Measurements from ENCODE around the gene CASZ1. TPM values are rescaled to one million over a fixed set of nuclear protein-coding genes. Genes with fewer than 3 reads are reported as not detected.

CASZ1 gene
- total and polyA plus RNA-seq, 12 donors, result 19.5 to 79.8 (median 64.7) TPM

GRCh38 chr1:10824821-10825540, 28.5 kb upstream of the CASZ1 start:
- Histone ChIP-seq H3K36me3 (no peaks in the 10 kb centered on the region), H3K9me3 (no peaks in the 10 kb centered on the region), H3K27ac (no peak overlapping the region), H3K27me3 (peaks cover 0 to 27% (median 14%) of the 10 kb centered on the region in 7 donors), H3K4me3 (no peak overlapping the region), H3K4me1 (peaks cover 0 to 33% (median 11%) of the 10 kb centered on the region in 9 donors)
- DNase-seq, result no peak
- intact Hi-C loops (cut with DNase I), result loop anchor here in 1 of 10 donors (5.0 kb wide), 1 partner anchor 37 kb away; no protein-coding TSS in a partner anchor
- no peak for ATAC-seq
- TF ChIP-seq, protein P1, sequence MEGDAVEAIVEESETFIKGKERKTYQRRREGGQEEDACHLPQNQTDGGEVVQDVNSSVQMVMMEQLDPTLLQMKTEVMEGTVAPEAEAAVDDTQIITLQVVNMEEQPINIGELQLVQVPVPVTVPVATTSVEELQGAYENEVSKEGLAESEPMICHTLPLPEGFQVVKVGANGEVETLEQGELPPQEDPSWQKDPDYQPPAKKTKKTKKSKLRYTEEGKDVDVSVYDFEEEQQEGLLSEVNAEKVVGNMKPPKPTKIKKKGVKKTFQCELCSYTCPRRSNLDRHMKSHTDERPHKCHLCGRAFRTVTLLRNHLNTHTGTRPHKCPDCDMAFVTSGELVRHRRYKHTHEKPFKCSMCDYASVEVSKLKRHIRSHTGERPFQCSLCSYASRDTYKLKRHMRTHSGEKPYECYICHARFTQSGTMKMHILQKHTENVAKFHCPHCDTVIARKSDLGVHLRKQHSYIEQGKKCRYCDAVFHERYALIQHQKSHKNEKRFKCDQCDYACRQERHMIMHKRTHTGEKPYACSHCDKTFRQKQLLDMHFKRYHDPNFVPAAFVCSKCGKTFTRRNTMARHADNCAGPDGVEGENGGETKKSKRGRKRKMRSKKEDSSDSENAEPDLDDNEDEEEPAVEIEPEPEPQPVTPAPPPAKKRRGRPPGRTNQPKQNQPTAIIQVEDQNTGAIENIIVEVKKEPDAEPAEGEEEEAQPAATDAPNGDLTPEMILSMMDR (IDR thresholded peaks at IDR 0.05), result no peak
- WGBS, 2 donors, result 44 to 63% methylated on average over 19 of the region's 19 CpGs

DNA sequence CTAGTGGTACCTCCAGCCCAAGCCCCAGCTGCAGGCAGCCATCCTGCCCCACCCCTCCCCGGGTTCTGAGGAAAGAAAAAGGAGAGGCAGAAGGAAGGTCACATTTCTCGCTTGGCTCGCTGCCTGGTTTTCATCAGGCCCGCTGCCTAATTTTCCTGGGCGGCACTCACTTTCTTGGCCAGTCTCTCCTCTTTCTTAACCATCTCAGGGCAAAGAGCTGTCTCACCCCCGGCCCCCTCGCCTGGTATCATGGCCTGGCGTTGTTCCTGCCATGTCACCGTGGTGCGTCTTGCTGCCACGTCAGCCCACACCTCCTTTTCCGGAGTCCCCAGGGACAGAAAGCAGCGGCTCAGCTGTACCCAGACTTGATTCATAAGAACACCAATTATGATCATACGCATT, 26.6 kb upstream of the CASZ1 start:
- Histone ChIP-seq H3K27me3 (peaks cover 0 to 22% (median 15%) of the 10 kb centered on the region in 7 donors), H3K9me3 (no peaks in the 10 kb centered on the region), H3K27ac (peak overlapping the region; percentile 43 to 87 (median 80)), H3K36me3 (no peaks in the 10 kb centered on the region), H3K4me1 (peaks cover 0 to 42% (median 20%) of the 10 kb centered on the region in 9 donors), H3K4me3 (no peak overlapping the region)
- TF ChIP-seq, protein P1 (IDR thresholded peaks at IDR 0.05), result no peak
- WGBS, 2 donors, result 35% methylated on average over 14 of the region's 14 CpGs
- intact Hi-C loops (cut with DNase I), result loop anchor here in 1 of 10 donors (5.0 kb wide), 1 partner anchor 39 kb away; no protein-coding TSS in a partner anchor
- DNase-seq, result peak; percentile 50 to 55
- peak in 5 of 8 donors; percentile 16 to 52 (median 43) for ATAC-seq

DNA sequence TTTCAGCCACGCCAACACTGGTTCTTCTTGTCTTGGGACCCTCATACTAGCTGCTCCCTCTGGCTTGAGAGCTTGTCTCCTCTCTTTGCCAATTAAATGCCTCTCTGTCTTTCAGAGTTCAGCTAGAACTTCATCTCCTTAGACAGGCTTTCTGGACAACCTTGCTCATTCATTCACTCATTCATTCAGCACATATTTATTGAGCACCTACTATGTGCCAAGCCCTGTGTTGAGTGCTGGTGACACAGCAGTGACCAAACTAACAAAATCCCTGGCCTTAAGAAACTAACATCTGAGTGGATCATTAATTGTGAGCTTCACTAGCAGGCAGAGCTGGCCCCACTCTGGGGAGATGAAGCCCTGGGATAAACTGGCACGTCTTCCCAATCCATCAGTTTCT, 24.9 kb upstream of the CASZ1 start:
- TF ChIP-seq, protein P1 (IDR thresholded peaks at IDR 0.05), result no peak
- intact Hi-C loops (cut with DNase I), result loop anchor here in 1 of 10 donors (5.0 kb wide), 1 partner anchor 41 kb away; no protein-coding TSS in a partner anchor
- no peak for DNase-seq
- Histone ChIP-seq H3K36me3 (no peaks in the 10 kb centered on the region), H3K27me3 (peaks cover 0 to 16% (median 8%) of the 10 kb centered on the region in 7 donors), H3K4me3 (no peak overlapping the region), H3K9me3 (no peaks in the 10 kb centered on the region), H3K27ac (peak overlapping the region in 7 of 10 donors; percentile 63 to 92 (median 87)), H3K4me1 (peaks cover 0 to 42% (median 20%) of the 10 kb centered on the region in 9 donors)
- ATAC-seq, result no peak
- WGBS, 2 donors, result 94 to 95% methylated on average over 2 of the region's 2 CpGs

DNA sequence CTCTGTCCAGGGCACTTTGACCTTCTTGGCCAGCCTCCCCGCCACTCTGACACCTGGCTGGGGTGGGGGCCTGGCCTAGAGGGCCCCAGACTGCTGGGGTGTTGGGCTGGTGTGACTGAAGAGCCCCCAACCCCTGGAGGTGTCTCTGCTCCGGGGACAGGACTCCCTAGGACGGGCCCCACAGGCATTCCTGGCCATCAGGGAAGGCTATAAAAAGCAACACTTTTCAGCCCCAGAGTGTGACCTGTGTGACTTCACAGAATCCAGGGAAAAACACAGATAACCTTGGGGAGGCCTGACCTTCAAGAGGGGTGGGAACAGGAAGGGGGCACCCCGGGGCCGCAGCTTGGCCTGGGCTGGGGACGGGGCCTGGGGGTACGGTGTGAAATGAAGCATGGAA, 24.0 kb upstream of the CASZ1 start:
- DNase-seq, result peak in 1 of 2 donors; percentile 46
- 34 to 39% methylated on average over 7 of the region's 7 CpGs for WGBS, 2 donors
- Histone ChIP-seq H3K27me3 (peaks cover 0 to 16% (median 8%) of the 10 kb centered on the region in 7 donors), H3K4me1 (peaks cover 0 to 42% (median 20%) of the 10 kb centered on the region in 9 donors), H3K9me3 (no peaks in the 10 kb centered on the region), H3K4me3 (no peak overlapping the region), H3K36me3 (no peaks in the 10 kb centered on the region), H3K27ac (peak overlapping the region; percentile 63 to 92 (median 82))
- ATAC-seq, result peak; percentile 62 to 86 (median 76)
- intact Hi-C loops (cut with DNase I), result loop anchor here in 1 of 10 donors (5.0 kb wide), 1 partner anchor 42 kb away; no protein-coding TSS in a partner anchor
- TF ChIP-seq, protein P1 (IDR thresholded peaks at IDR 0.05), result no peak
